CD4-positive, alpha-beta T cell treated with Interleukin-10 for 1 hour (primary cell): ENCODE data around the gene LRP8.

Experiments
- DNase-seq: peaks from one replicate; pipeline ENCODE4 v3.0.0-alpha.2; 2020

Gene LRP8

GRCh38 chr1:53359225-53359933 is 31.5 kb upstream of the LRP8 start:
- no peak for DNase-seq

GRCh38 chr1:53356637-53357036 is 28.8 kb upstream of the LRP8 start:
- no peak for DNase-seq

- no peak for DNase-seq
Measured at GRCh38 chr1:53354119-53354518, 26.2 kb upstream of the LRP8 start.

- DNase-seq = no peak
Measured at GRCh38 chr1:53352561-53352960, 24.7 kb upstream of the LRP8 start.

GRCh38 chr1:53350853-53351767 is 23.2 kb upstream of the LRP8 start:
- no peak for DNase-seq

- DNase-seq = no peak
Measured at GRCh38 chr1:53349968-53350852, 22.3 kb upstream of the LRP8 start.

GRCh38 chr1:53349369-53349835 is 21.5 kb upstream of the LRP8 start:
- no peak for DNase-seq

GRCh38 chr1:53348486-53349368 is 20.9 kb upstream of the LRP8 start:
- no peak for DNase-seq

GRCh38 chr1:53346814-53347176 is 18.9 kb upstream of the LRP8 start:
- no peak for DNase-seq

GRCh38 chr1:53345996-53346813 is 18.3 kb upstream of the LRP8 start:
- no peak for DNase-seq

- no peak for DNase-seq
Measured at GRCh38 chr1:53344921-53345838, 17.3 kb upstream of the LRP8 start.

- no peak for DNase-seq
Measured at GRCh38 chr1:53343831-53344668, 16.2 kb upstream of the LRP8 start.

GRCh38 chr1:53342735-53343470 is 15.0 kb upstream of the LRP8 start:
- DNase-seq = no peak

GRCh38 chr1:53341961-53342707 is 14.3 kb upstream of the LRP8 start:
- no peak for DNase-seq

GRCh38 chr1:53341521-53341895 is 13.6 kb upstream of the LRP8 start:
- DNase-seq = no peak

- no peak for DNase-seq
Measured at GRCh38 chr1:53340660-53341520, 13.0 kb upstream of the LRP8 start.
